Esophagus squamous epithelium (tissue), 5 donors: ENCODE measurements around the gene SCAPER. TPM values are rescaled to one million over a fixed set of nuclear protein-coding genes. Genes with fewer than 3 reads are reported as not detected.

Source experiments
- DNase-seq: peaks from one replicate; lab custom pipeline; 2025; lab: John Stamatoyannopoulos, UW
- H3K27ac ChIP-seq, 4 donors: fragments of 200-600 bp; sonication (generic); one replicate each; pipeline ENCODE4 v1.5.1; 2016 to 2019; ENCODE audit warnings: mild to moderate bottlenecking in 1 of 4
- H3K27me3 ChIP-seq, 4 donors: fragments of 200-600 bp; sonication (generic); 1 replicate in 3 of 4; 2 replicates in 1 of 4; pipeline versions ENCODE4 v1.5.1 to v1.6.0; 2017 to 2021; ENCODE audit warnings: antibody characterized with exemption in 1 of 4
- H3K36me3 ChIP-seq, 3 donors: fragments of 200-600 bp; sonication (generic); one replicate each; pipeline ENCODE4 v1.5.1; 2016 to 2019
- H3K4me1 ChIP-seq, 3 donors: fragments of 200-600 bp; sonication (generic); one replicate each; pipeline ENCODE4 v1.5.1; 2017 to 2019
- H3K4me3 ChIP-seq, 4 donors: fragments of 200-600 bp; sonication (generic); 1 replicate in 3 of 4; 2 replicates in 1 of 4; pipeline ENCODE4 v1.5.1; 2016 to 2019; ENCODE audit warnings: mild to moderate bottlenecking in 2 of 4, moderate library complexity in 1 of 4
- H3K9me3 ChIP-seq, 3 donors: fragments of 200-600 bp; sonication (generic); one replicate each; pipeline ENCODE4 v1.5.1; 2016 to 2019
- CTCF ChIP-seq, 6 experiments: fragments of 450-650 bp in 4 of 6; fragments of 200-600 bp in 2 of 6; sonication (generic) in 2 of 6; IDR thresholded peaks; one replicate each; pipeline ENCODE4 v1.5.1; 2016 to 2019; ENCODE audit warnings: antibody characterized with exemption in 6 of 6, mild to moderate bottlenecking in 4 of 6, moderate library complexity in 4 of 6
- POLR2A ChIP-seq, 4 donors: fragments of 450-650 bp; IDR thresholded peaks; one replicate each; pipeline ENCODE4 v1.6.1; 2017; ENCODE audit warnings: antibody characterized with exemption in 4 of 4, mild to moderate bottlenecking in 4 of 4, moderate library complexity in 3 of 4
- WGBS, 2 donors: methylation state at CpG; one replicate each; pipeline ENCODE4 v1.1.5; 2018; 5-methylcytosine and 5-hydroxymethylcytosine counted together
- intact Hi-C: fragments of 100-400 bp; cut with DNase I; formaldehyde crosslinking; loops from one replicate; pipeline ENCODE4 v1.15.0; 2022
- total RNA-seq, 4 donors: library from RNA; depleted of rRNA; stranded (reverse); fragments of >200 nt; gene quantifications; one replicate each; pipeline ENCODE4 v1.1.0, GENCODE V29; 2016
- donor health status: DM: yes; HTN: yes; CAD: no.

The SCAPER gene
- total RNA-seq, 4 donors from 2014 or later = 18.3 to 30.1 (median 25.3) TPM

DNA sequence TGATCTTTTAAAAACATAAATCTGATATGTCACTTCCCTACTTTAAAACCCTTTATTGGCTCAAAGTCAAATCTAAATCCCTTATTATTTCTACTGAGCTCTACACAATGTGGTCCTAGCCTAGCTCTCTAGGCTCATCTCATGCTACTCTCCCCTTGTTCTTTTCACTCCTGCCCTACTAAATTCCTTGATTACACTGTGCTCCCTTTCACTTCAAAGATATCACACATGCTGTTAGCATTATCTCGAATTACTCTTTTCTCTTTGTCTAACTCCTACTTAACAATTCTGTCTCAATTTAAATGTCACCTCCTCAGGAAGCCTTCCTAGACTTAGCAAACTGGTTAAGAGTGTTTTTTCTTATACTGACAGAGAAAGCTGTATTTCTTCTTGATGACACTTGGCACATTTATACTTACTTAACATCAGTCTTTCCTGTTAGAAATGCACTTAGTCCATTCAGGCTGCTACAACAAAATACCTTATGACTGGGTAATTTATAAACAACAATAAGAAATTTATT is 102.0 kb downstream of the SCAPER start:
- TF ChIP-seq CTCF (IDR thresholded peaks at IDR 0.05) (no peak), POLR2A (IDR thresholded peaks at IDR 0.05) (no peak)
- intact Hi-C loops = no loop called here
- WGBS, 2 donors = 44 to 67% methylated on average over 1 of the region's 1 CpG
- Histone ChIP-seq H3K27me3 (no peaks in the 10 kb centered on the region), H3K4me3 (no peak overlapping the region), H3K9me3 (no peaks in the 10 kb centered on the region), H3K27ac (no peak overlapping the region), H3K36me3 (peaks cover 0 to 43% (median 0%) of the 10 kb centered on the region in 3 donors), H3K4me1 (no peaks in the 10 kb centered on the region)
- no peak for DNase-seq

DNA sequence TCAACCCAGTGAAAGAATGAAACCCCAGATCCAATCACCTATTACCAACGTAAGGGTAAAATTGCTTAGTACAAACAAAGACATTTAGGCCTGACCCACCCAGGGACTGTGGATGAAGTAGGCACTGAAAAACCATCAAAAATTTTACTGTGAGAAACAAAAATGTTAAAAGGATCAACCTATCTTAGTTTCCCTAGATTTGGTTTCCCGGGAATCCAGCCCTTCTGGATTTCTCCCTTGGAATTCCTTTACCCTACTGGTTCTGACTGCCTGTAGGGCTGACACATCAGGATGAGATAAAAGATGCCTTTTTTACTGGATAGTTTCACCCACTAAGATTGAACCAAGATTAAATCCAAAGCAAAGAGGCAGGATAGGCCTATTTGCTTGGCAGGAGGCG is 102.7 kb downstream of the SCAPER start:
- Histone ChIP-seq H3K4me1 (no peaks in the 10 kb centered on the region), H3K27ac (no peak overlapping the region), H3K9me3 (no peaks in the 10 kb centered on the region), H3K27me3 (no peaks in the 10 kb centered on the region), H3K4me3 (no peak overlapping the region), H3K36me3 (peaks cover 0 to 43% (median 0%) of the 10 kb centered on the region in 3 donors)
- TF ChIP-seq CTCF (IDR thresholded peaks at IDR 0.05) = no peak
- no peak for TF ChIP-seq POLR2A (IDR thresholded peaks at IDR 0.05)
- intact Hi-C loops = no loop called here
- no peak for DNase-seq
- WGBS, 2 donors = 87 to 93% methylated on average over 3 of the region's 3 CpGs

DNA sequence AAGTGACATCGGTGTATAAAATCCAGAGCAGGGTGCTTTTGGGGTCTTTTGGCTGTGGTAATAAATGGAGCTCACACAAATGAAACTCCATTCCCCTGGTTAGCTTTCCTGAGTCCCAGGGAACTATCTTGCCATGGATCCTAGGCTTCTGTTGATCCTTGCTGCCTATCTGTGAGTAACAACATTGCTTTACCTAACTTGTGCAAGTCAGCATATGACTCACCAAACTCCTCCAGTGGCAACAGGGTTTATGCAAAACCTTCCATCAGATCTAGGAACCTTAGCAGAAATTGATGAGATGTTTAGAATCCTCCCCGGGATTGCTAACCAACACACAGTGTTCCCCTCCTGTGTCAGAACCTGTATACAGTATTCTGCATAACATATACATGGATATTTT is 105.4 kb downstream of the SCAPER start:
- no peak overlapping the region for H3K27ac ChIP-seq
- 83 to 85% methylated on average over 2 of the region's 2 CpGs for WGBS, 2 donors
- H3K4me3 ChIP-seq = no peak overlapping the region
- no peaks in the 10 kb centered on the region for H3K27me3 ChIP-seq
- TF ChIP-seq CTCF (IDR thresholded peaks at IDR 0.05) (no peak), POLR2A (IDR thresholded peaks at IDR 0.05) (no peak)
- peaks cover 0 to 47% (median 0%) of the 10 kb centered on the region in 3 donors for H3K36me3 ChIP-seq
- intact Hi-C loops = no loop called here
- no peaks in the 10 kb centered on the region for H3K4me1 ChIP-seq
- DNase-seq = no peak
- H3K9me3 ChIP-seq = no peaks in the 10 kb centered on the region

DNA sequence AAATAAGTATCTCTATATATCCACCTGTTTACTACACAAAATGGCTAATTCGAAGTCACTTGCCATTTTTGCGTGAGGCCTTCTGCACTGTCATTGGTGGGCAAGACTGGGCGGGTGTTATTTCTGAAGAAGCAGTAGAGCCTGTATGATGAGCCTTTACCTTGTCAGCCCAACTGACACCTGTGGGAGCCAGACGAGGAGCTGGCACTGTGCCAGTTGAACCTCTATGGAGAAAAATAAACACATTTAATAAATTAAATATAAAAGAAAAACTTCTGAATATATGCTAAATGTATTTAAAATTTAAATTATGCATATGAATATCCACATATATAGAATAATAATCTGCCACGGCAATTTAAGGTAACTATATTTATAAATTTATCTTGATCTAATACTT is 109.9 kb downstream of the SCAPER start:
- WGBS, 2 donors = 83 to 88% methylated on average over 5 of the region's 5 CpGs
- H3K27me3 ChIP-seq = no peaks in the 10 kb centered on the region
- peaks cover 0 to 61% (median 0%) of the 10 kb centered on the region in 3 donors for H3K36me3 ChIP-seq

GRCh38 chr15:76793162-76793561 is 112.0 kb downstream of the SCAPER start:
- Histone ChIP-seq H3K27ac (no peak overlapping the region), H3K36me3 (peaks cover 0 to 56% (median 0%) of the 10 kb centered on the region in 3 donors), H3K9me3 (no peaks in the 10 kb centered on the region), H3K4me3 (no peak overlapping the region), H3K27me3 (no peaks in the 10 kb centered on the region), H3K4me1 (no peaks in the 10 kb centered on the region)
- DNase-seq = no peak
- intact Hi-C loops = no loop called here
- TF ChIP-seq CTCF (IDR thresholded peaks at IDR 0.05) = no peak
- TF ChIP-seq POLR2A (IDR thresholded peaks at IDR 0.05) = no peak

More for the DNA sequence above, 109.9 kb downstream of the SCAPER start:
- no peaks in the 10 kb centered on the region for H3K4me1 ChIP-seq
- DNase-seq = no peak
- no peak for TF ChIP-seq POLR2A (IDR thresholded peaks at IDR 0.05)
- TF ChIP-seq CTCF (IDR thresholded peaks at IDR 0.05) = no peak
- no peaks in the 10 kb centered on the region for H3K9me3 ChIP-seq
- H3K27ac ChIP-seq = no peak overlapping the region
- intact Hi-C loops = no loop called here
- H3K4me3 ChIP-seq = no peak overlapping the region
